HG02610 (cell line): ENCODE measurements around the gene LIMA1.
"Not testable (repeated sequence)": the region's sequence is repeated elsewhere in the genome, so short reads cannot be mapped to it uniquely, and the experiment has no call there.

ENCODE experiments used
- ATAC-seq: cut with Tn5 transposase; IDR thresholded peaks from one replicate; pipeline ENCODE4 v1.9.1; 2021; ENCODE audit warnings: mild to moderate bottlenecking, moderate library complexity; ENCODE audit not compliant: unreplicated experiment

LIMA1 gene

GRCh38 chr12:50188875-50189575, 94.3 kb downstream of the LIMA1 start:
- no peak for ATAC-seq

GRCh38 chr12:50188241-50188781, 95.0 kb downstream of the LIMA1 start:
- no peak for ATAC-seq

GRCh38 chr12:50187084-50187900, 96.0 kb downstream of the LIMA1 start:
- peak; percentile 78 for ATAC-seq

- ATAC-seq = no peak
These were observed 96.6 kb downstream of the LIMA1 start for GRCh38 chr12:50186681-50187080.

- no peak for ATAC-seq
These were observed 97.2 kb downstream of the LIMA1 start for GRCh38 chr12:50185970-50186663.

GRCh38 chr12:50185301-50185895, 97.9 kb downstream of the LIMA1 start:
- ATAC-seq = no peak

GRCh38 chr12:50184261-50184660, 99.1 kb downstream of the LIMA1 start:
- ATAC-seq = no peak

GRCh38 chr12:50182461-50182860, 100.9 kb downstream of the LIMA1 start:
- ATAC-seq = no peak

- no peak for ATAC-seq
These were observed 101.6 kb downstream of the LIMA1 start for GRCh38 chr12:50181691-50182090.

GRCh38 chr12:50175716-50176026, 107.6 kb downstream of the LIMA1 start:
- no peak for ATAC-seq

- ATAC-seq = no peak
These were observed 108.2 kb downstream of the LIMA1 start for GRCh38 chr12:50174971-50175715.

- ATAC-seq = peak; percentile 97
These were observed 116.1 kb downstream of the LIMA1 start, which contains the start of gene CERS5 for GRCh38 chr12:50167049-50167828. Gene CERS5, minus strand, starts transcription at chr12:50167369. Its CDS starts 72 bp downstream, at chr12:50167297.

- ATAC-seq = no peak
These were observed 116.6 kb downstream of the LIMA1 start for GRCh38 chr12:50166799-50167048.

GRCh38 chr12:50164963-50165362, 118.4 kb downstream of the LIMA1 start:
- ATAC-seq = no peak

GRCh38 chr12:50162230-50162629, 121.1 kb downstream of the LIMA1 start:
- ATAC-seq = no peak

- ATAC-seq = no peak
These were observed 122.7 kb downstream of the LIMA1 start for GRCh38 chr12:50160643-50161042.

GRCh38 chr12:50157259-50157658, 126.1 kb downstream of the LIMA1 start:
- no peak for ATAC-seq

GRCh38 chr12:50156641-50157040, 126.7 kb downstream of the LIMA1 start:
- no peak for ATAC-seq

- not testable (repeated sequence) for ATAC-seq
These were observed 128.4 kb downstream of the LIMA1 start for GRCh38 chr12:50154947-50155346.
